Measurements from ENCODE around the gene ANKRD35. TPM values are rescaled to one million over a fixed set of nuclear protein-coding genes. Genes with fewer than 3 reads are reported as not detected.
"Not testable (repeated sequence)": the region's sequence is repeated elsewhere in the genome, so short reads cannot be mapped to it uniquely, and the experiment has no call there.

The ANKRD35 gene
- total and polyA plus RNA-seq, 12 donors = 0.28 to 2.1 (median 0.56) TPM

GRCh38 chr1:145927063-145927886 lies 41.6 kb upstream of the ANKRD35 start, which contains the start of gene RBM8A:
Gene RBM8A (minus strand): TSS chr1:145927484. CDS start chr1:145927426, 58 bp downstream.
- intact Hi-C loops (cut with DNase I) = loop anchor here in 6 of 10 donors (1.0 to 5.0 kb wide), 4 partner anchors 29 to 35 kb away; partner anchors contain the start of genes ANKRD34A (in 3 of the 6) and POLR3GL (in 3 of the 6)
- peaks cover 6 to 20% (median 17%) of the 10 kb centered on the region in 9 donors for H3K4me1 ChIP-seq
- peak; percentile 96 to 99 (median 99) for ATAC-seq

GRCh38 chr1:145926686-145927062 lies 41.0 kb upstream of the ANKRD35 start:
- no peak for DNase-seq
- ATAC-seq = peak in 4 of 8 donors; percentile 1 to 10 (median 2)
- Histone ChIP-seq H3K27me3 (no peaks in the 10 kb centered on the region), H3K27ac (peak overlapping the region; percentile 58 to 98 (median 94)), H3K4me1 (peaks cover 6 to 20% (median 17%) of the 10 kb centered on the region in 9 donors), H3K36me3 (peaks cover 0 to 49% (median 18%) of the 10 kb centered on the region in 9 donors), H3K4me3 (peak overlapping the region; percentile 54 to 82 (median 72)), H3K9me3 (no peaks in the 10 kb centered on the region)
- intact Hi-C loops (cut with DNase I) = loop anchor here in 6 of 10 donors (1.0 to 5.0 kb wide), 4 partner anchors 30 to 36 kb away; partner anchors contain the start of genes ANKRD34A (in 3 of the 6) and POLR3GL (in 3 of the 6)
- WGBS, 2 donors = 5 to 7% methylated on average over 19 of the region's 19 CpGs
- no peak for TF ChIP-seq CTCF (IDR thresholded peaks at IDR 0.05)

More at GRCh38 chr1:145927063-145927886, 41.6 kb upstream of the ANKRD35 start, which contains the start of gene RBM8A:
- peak within 1 kb of the TSS; percentile 54 to 82 (median 72) for H3K4me3 ChIP-seq
- WGBS, 2 donors = 0% methylated on average over 41 of the region's 41 CpGs
- H3K36me3 ChIP-seq = peaks cover 0 to 52% (median 16%) of the 10 kb centered on the region in 9 donors
- peak within 1 kb of the TSS; percentile 58 to 98 (median 94) for H3K27ac ChIP-seq
- no peaks in the 10 kb centered on the region for H3K9me3 ChIP-seq
- no peaks in the 10 kb centered on the region for H3K27me3 ChIP-seq
- peak; percentile 33 to 75 (median 63) for TF ChIP-seq CTCF (IDR thresholded peaks at IDR 0.05)
- DNase-seq = peak; percentile 86 to 98

GRCh38 chr1:145922266-145922665 lies 36.6 kb upstream of the ANKRD35 start:
- H3K9me3 ChIP-seq = no peaks in the 10 kb centered on the region
- 75 to 82% methylated on average over 2 of the region's 2 CpGs for WGBS, 2 donors
- peaks cover 10 to 37% (median 30%) of the 10 kb centered on the region in 9 donors for H3K4me1 ChIP-seq
- no peak for ATAC-seq
- H3K36me3 ChIP-seq = peaks cover 0 to 41% (median 18%) of the 10 kb centered on the region in 9 donors
- no peak overlapping the region for H3K27ac ChIP-seq
- no peaks in the 10 kb centered on the region for H3K27me3 ChIP-seq
- intact Hi-C loops (cut with DNase I) = no loop called here
- no peak for TF ChIP-seq CTCF (IDR thresholded peaks at IDR 0.05)
- H3K4me3 ChIP-seq = no peak overlapping the region
- no peak for DNase-seq

GRCh38 chr1:145920297-145920696 lies 34.6 kb upstream of the ANKRD35 start:
- peaks cover 0 to 50% (median 17%) of the 10 kb centered on the region in 9 donors for H3K36me3 ChIP-seq
- H3K4me3 ChIP-seq = peak overlapping the region in 1 of 10 donors; percentile 99
- intact Hi-C loops (cut with DNase I); H3K27ac ChIP-seq; ATAC-seq; DNase-seq; H3K9me3 ChIP-seq; H3K27me3 ChIP-seq: not testable (repeated sequence)
- peaks cover 3 to 34% (median 26%) of the 10 kb centered on the region in 9 donors for H3K4me1 ChIP-seq
- WGBS, 2 donors = 91 to 97% methylated on average over 2 to 3 of the region's 4 CpGs

Data from heart right ventricle (tissue), 16 donors.